Endothelial cell of umbilical vein (primary cell): ENCODE measurements around the gene DST. TPM values are rescaled to one million over a fixed set of nuclear protein-coding genes. Genes with fewer than 3 reads are reported as not detected.
A peak's percentile ranks its signal among the peaks of the same experiment; 100 is the strongest.

Source experiments
- BruUV-seq: library from RNA; stranded (reverse); fragments of 400-500 nt; replicated peaks from 2 replicates; lab custom pipeline; 2021; lab: Mats Ljungman, UMichigan
- CTCF ChIA-PET: fragments of 300-600, 350-600 bp; sonication (Branson Sonifier 250); formaldehyde crosslinking; loops from one replicate; lab custom pipeline; 2021; ENCODE audit warnings: antibody characterized with exemption, inconsistent platforms; lab: Charles Lee
- POLR2A ChIA-PET: fragments of 300-600, 350-600 bp; sonication (Branson Sonifier 250); formaldehyde crosslinking; loops from one replicate; lab custom pipeline; 2021; ENCODE audit warnings: antibody characterized with exemption, inconsistent platforms; lab: Charles Lee
- DNase-seq: peaks from one replicate; pipeline ENCODE4 v3.0.0-alpha.2; 2011; ENCODE audit warnings: low read depth, low spot score
- FAIRE-seq: peaks from 2 replicates; lab custom pipeline; 2011; peaks lifted over from hg19 to GRCh38; lab: Jason Lieb, UNC
- H2AFZ ChIP-seq: 2 replicates; pipeline ENCODE4 v1.6.0; 2012; ENCODE audit warnings: low read depth, low read length, control low read depth, inconsistent platforms
- H3K27ac ChIP-seq: 2 replicates; pipeline ENCODE4 v1.5.1; 2011; ENCODE audit warnings: low read depth, mild to moderate bottlenecking, control low read depth, low read length, moderate library complexity; ENCODE audit not compliant: insufficient read depth
- H3K27me3 ChIP-seq, 2 experiments: 2 replicates each; pipeline versions ENCODE4 v1.6.0 to v1.6.1; 2011; ENCODE audit warnings: low read length in 2 of 2, mixed read lengths in 1 of 2; ENCODE audit not compliant: control insufficient read depth in 2 of 2, insufficient read depth in 2 of 2
- H3K36me3 ChIP-seq, 2 experiments: 2 replicates in 1 of 2; 3 replicates in 1 of 2; pipeline ENCODE4 v1.5.1; 2011; ENCODE audit warnings: low read length in 2 of 2, mild to moderate bottlenecking in 1 of 2, moderate library complexity in 1 of 2; ENCODE audit not compliant: control insufficient read depth in 2 of 2, insufficient read depth in 2 of 2; ENCODE audit errors: extremely low read depth in 1 of 2
- H3K4me1 ChIP-seq: 3 replicates; pipeline ENCODE4 v1.5.1; 2011; ENCODE audit warnings: mild to moderate bottlenecking, low read length; ENCODE audit not compliant: control insufficient read depth, insufficient read depth; ENCODE audit errors: extremely low read depth
- H3K4me2 ChIP-seq: 2 replicates; pipeline ENCODE4 v1.6.1; 2011; ENCODE audit warnings: low read length, control low read depth, mixed read lengths; ENCODE audit not compliant: insufficient read depth
- H3K4me3 ChIP-seq, 3 experiments: fragments of 200-600 bp in 1 of 3; sonication (generic), shearing (Covaris generic) in 1 of 3; replicated peaks in 1 of 3; 2 replicates each; pipeline ENCODE4 v1.5.1; 2011 to 2016; ENCODE audit warnings: control low read depth in 3 of 3, low read length in 3 of 3, mild to moderate bottlenecking in 2 of 3, inconsistent platforms in 1 of 3, low read depth in 1 of 3, moderate library complexity in 1 of 3; ENCODE audit not compliant: insufficient read depth in 1 of 3
- H3K79me2 ChIP-seq: 2 replicates; pipeline ENCODE4 v1.6.0; 2012; ENCODE audit warnings: low read length, inconsistent platforms; ENCODE audit not compliant: control insufficient read depth, insufficient read depth
- H3K9ac ChIP-seq: replicated peaks from 2 replicates; pipeline ENCODE3; 2011; ENCODE audit warnings: low read length, control low read depth; ENCODE audit not compliant: insufficient read depth; ENCODE audit errors: extremely low read depth
- H3K9me1 ChIP-seq: replicated peaks from 3 replicates; pipeline ENCODE4 v1.6.0; 2011; ENCODE audit warnings: mild to moderate bottlenecking, low read length; ENCODE audit not compliant: control insufficient read depth, insufficient read depth; ENCODE audit errors: extremely low read depth
- H3K9me3 ChIP-seq: replicated peaks from 2 replicates; pipeline ENCODE4 v1.5.1; 2012; ENCODE audit warnings: low read length, inconsistent platforms; ENCODE audit not compliant: control insufficient read depth, insufficient read depth
- H4K20me1 ChIP-seq: replicated peaks from 2 replicates; pipeline ENCODE3; 2011; ENCODE audit warnings: mild to moderate bottlenecking, low read length; ENCODE audit not compliant: control insufficient read depth, insufficient read depth; ENCODE audit errors: extremely low read depth
- CTCF ChIP-seq, 2 donors: IDR thresholded peaks; 1 replicate in 1 of 2; 2 replicates in 1 of 2; pipeline ENCODE4 v1.5.1; 2011; ENCODE audit warnings: low read length in 2 of 2, mild to moderate bottlenecking in 2 of 2, moderate library complexity in 2 of 2, control low read depth in 1 of 2, inconsistent platforms in 1 of 2, low read depth in 1 of 2; ENCODE audit not compliant: insufficient read depth in 1 of 2; ENCODE audit errors: extremely low read depth in 1 of 2
- FOS ChIP-seq: IDR thresholded peaks from 2 replicates; pipeline ENCODE4 v1.6.1; 2011; ENCODE audit warnings: mild to moderate bottlenecking, low read length, moderate library complexity, borderline replicate concordance; ENCODE audit not compliant: insufficient read depth
- GATA2 ChIP-seq: IDR thresholded peaks from 2 replicates; pipeline ENCODE4 v1.7.0; 2011; ENCODE audit warnings: low read depth, mild to moderate bottlenecking, moderate library complexity, mixed read lengths, low read length; ENCODE audit not compliant: insufficient read length, insufficient read depth
- MAX ChIP-seq: IDR thresholded peaks from 2 replicates; pipeline ENCODE4 v1.6.1; 2011; ENCODE audit not compliant: insufficient read depth, insufficient read length
- POLR2AphosphoS5 ChIP-seq: IDR thresholded peaks from 2 replicates; pipeline ENCODE4 v1.6.1; 2012; ENCODE audit warnings: low read depth, mild to moderate bottlenecking, control low read depth, low read length, moderate library complexity; ENCODE audit not compliant: insufficient read depth
- dilution Hi-C: fragments of 300-500 bp; cut with MboI; formaldehyde crosslinking; loops from one replicate; pipeline ENCODE4 v1.15.0; 2019; ENCODE audit warnings: low sequenced_read_pairs; ENCODE audit not compliant: extremely low pct_ligation_motif_present
- intact Hi-C: fragments of 100-400 bp; cut with micrococcal nuclease; formaldehyde crosslinking; loops from one replicate; pipeline ENCODE4 v1.10.0; 2022
- polyA plus RNA-seq, 4 experiments: library from polyadenylated mRNA; depleted of rRNA in 3 of 4; stranded (reverse) in 3 of 4; unstranded in 1 of 4; fragments of >200 nt; gene quantifications; 2 replicates each; pipeline versions ENCODE4 v1.2.1 to v1.2.3, GENCODE V29; 2011 to 2012; ENCODE audit warnings: missing spikeins in 1 of 4
- total RNA-seq: library from RNA; stranded (reverse); gene quantifications from 2 replicates; pipeline ENCODE4 v1.2.3, GENCODE V29; 2021

Gene DST
- total and polyA plus RNA-seq, 2 donors (not counting 3 experiments of a cell fraction or from before 2014, with no cell fraction given), result 62.3 to 253 TPM

GRCh38 chr6:56541030-56541600 is 101.6 kb downstream of the DST start:
- Histone ChIP-seq H4K20me1 (no peaks in the 10 kb centered on the region), H3K9me1 (no peaks in the 10 kb centered on the region), H3K79me2 (peaks cover 41% of the 10 kb centered on the region), H3K4me2 (peak overlapping the region; percentile 99), H3K9me3 (no peaks in the 10 kb centered on the region), H3K36me3 (no peaks in the 10 kb centered on the region), H3K4me1 (peaks cover 44% of the 10 kb centered on the region), H3K4me3 (peak overlapping the region; percentile 24 to 84 (median 66)), H2AFZ (peak overlapping the region; percentile 4), H3K9ac (peak overlapping the region; percentile 89), H3K27ac (peak overlapping the region; percentile 80), H3K27me3 (no peaks in the 10 kb centered on the region)
- dilution Hi-C loops, result no loop called here
- intact Hi-C loops, result loop anchor here (2.0 kb wide), 1 partner anchor 14 kb away; no protein-coding TSS in a partner anchor
- TF ChIP-seq MAX, result no peak
- TF ChIP-seq GATA2, result peak; percentile 10
- no peak for TF ChIP-seq CTCF (IDR thresholded peaks at IDR 0.05; ENCODE audit: extremely low read depth in 1 of 2, insufficient read depth in 1 of 2, low read depth in 1 of 2, low read length in 2 of 2)
- TF ChIP-seq FOS, result no peak
- TF ChIP-seq POLR2AphosphoS5, result no peak
- ChIA-PET POLR2A (interaction anchor here (1.2 kb wide), 1 partner anchor 13 kb away, joined by 4 read pairs; no protein-coding TSS in a partner anchor), CTCF (interaction anchor here (1.0 to 2.9 kb wide), 10 partner anchors 8 to 64 kb away, joined by 3 to 21 read pairs (median 10); no protein-coding TSS in a partner anchor)
- peak; percentile 37 for FAIRE-seq
- no TSS peak for BruUV-seq
- peak; percentile 63 for DNase-seq
